Activated CD4-positive, alpha-beta T cell treated with anti-CD3 and anti-CD28 coated beads, Interleukin-2, Interleukin-6, amounts not matched to agents 100 ng/mL and 50 ng/mL, durations not matched to agents 16 hours and 8 hours (primary cell): ENCODE results near the gene PHC2.

Experiments used
- DNase-seq: peaks from one replicate; pipeline ENCODE4 v3.0.0-alpha.2; 2020

PHC2 gene

GRCh38 chr1:33288976-33289857 lies 141.7 kb downstream of the PHC2 start:
- no peak for DNase-seq

DNA sequence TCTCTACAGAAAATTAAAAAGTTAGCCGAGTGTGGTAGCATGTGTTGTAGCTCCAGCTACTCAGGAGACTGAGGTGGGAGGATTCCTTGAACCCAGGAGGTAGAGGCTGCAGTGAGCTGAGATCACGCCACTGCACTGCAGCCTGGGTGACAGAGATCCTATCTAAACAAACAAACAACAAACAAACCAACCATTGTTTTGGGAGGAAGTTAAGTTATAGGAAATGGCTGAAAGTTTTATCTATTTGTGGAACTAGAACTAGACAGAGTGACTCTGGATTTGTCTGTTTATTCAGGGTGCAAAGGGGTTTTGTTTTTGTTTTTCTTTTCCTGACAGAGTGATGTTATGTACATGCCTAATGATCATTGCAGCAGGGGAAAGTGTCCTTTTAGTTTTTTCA lies 143.6 kb downstream of the PHC2 start:
- DNase-seq, result no peak

GRCh38 chr1:33286451-33287185 lies 144.3 kb downstream of the PHC2 start:
- DNase-seq, result no peak

GRCh38 chr1:33284049-33284448 lies 146.8 kb downstream of the PHC2 start:
- no peak for DNase-seq

- no peak for DNase-seq
These were observed 148.1 kb downstream of the PHC2 start for GRCh38 chr1:33282791-33283190.

DNA sequence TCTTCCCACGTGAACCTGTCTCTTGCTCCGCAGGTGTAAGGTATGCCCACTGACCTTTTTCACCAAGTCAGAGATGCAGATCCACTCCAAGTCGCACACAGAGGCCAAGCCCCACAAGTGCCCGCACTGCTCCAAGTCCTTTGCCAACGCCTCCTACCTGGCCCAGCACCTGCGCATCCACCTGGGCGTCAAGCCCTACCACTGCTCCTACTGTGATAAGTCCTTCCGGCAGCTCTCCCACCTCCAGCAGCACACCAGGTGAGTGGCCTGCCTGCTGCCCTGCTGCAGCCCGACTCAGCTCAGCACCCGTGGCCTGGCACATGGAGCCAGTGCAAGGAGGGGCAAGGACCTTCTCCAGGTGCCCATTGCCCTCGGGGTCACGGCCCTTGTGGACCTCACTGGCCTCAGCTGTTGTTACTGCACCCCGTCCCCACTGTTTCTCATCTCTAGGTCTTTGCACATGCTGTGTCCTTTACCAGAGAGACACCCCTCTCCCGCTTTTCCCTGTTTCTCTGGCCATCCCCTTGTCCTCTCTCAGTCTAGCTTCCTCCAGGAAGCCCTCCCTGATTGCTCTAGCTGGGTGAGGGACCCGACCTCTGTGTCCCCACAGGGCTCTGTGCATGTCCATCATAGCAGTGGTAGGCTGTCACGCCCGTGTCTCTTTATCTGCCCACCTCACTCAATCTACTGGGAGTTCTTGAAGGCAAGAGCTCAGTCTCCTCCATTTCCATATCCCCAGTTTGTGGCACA lies 149.2 kb downstream of the PHC2 start:
- DNase-seq, result no peak

DNA sequence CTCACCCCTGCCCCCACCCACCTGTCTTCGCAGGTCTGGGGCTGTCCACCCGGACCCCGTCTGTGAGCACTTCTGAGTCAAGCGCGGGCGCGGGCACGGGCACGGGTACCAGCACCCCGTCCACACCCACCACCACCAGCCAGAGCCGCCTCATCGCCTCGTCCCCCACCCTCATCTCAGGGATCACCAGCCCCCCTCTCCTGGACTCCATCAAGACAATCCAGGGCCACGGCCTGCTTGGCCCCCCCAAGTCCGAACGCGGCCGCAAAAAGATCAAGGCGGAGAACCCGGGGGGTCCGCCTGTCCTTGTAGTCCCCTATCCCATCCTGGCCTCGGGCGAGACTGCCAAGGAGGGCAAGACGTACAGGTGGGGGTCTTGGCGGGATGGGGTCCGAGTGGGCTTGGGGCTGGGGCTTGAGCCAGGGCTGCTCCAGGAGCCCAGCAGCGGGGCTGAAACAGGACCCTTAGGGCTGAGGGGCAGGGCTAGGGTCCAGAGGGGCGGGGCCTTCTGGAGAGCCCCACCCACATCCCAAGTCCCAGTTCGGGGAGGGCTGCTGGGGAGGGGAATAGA lies 150.7 kb downstream of the PHC2 start:
- DNase-seq, result no peak

DNA sequence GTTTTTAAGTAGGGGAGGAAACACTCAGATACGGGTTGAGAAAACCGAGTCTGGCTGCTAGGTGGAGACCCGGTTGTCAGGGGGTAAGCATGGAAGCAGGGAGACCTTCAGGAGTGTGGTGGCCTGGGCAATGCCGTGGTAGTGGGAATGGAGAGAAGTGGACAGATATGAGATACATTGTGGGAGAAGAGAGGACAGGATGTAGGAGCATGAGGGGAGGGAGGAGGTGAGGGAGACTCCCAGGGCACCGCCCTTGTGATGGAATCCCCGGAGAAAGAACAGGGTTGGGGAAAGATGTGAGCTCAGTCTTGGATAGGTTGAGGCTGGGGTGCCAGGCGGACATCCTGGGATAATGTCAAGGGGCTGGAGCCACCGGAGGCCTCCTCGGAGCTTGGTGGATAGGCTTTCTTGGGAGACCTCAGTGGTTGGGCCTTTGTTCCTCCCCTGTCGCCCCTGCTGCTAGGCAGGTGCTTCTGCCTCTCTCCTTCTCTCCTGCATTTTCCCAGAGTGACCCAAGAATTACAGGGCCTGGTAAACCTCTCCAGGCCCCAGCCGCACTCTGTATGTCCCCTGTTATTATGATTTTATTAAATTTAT lies 153.3 kb downstream of the PHC2 start:
- DNase-seq, result no peak

DNA sequence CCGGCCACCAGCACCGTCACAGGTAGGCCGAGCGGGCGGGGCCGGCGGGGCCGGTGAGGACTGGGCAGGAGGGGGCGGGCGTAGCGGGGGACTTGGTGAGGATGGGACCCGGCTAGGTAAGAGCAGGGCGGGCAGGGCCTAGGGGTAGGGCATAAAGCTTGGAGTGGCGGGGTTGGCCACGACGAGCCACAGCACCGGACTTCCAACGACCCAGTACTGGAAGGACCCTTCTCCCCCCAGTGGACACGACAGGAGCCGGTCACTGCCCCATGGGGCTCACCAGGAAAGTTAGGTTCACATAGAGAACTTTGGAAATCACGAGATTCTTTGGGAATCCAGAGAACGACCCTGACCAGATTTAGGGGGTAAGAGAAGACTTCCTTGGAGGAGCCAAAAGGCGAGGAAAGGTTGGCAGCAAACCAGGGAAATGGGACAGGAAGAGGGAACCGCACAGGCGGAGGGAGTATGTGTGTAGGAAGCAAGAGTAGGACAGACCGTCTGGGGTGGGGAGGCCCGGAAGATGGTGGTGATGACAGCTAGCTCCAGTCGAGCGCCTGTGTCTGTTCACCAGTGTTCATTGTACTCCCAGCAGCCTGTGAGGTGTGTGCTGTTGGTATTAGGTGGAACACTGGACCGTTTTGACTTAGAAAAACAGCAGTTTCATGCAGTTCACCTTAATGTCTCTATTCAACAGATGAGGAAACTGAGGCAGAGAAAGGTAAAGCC lies 154.2 kb downstream of the PHC2 start:
- DNase-seq, result no peak

DNA sequence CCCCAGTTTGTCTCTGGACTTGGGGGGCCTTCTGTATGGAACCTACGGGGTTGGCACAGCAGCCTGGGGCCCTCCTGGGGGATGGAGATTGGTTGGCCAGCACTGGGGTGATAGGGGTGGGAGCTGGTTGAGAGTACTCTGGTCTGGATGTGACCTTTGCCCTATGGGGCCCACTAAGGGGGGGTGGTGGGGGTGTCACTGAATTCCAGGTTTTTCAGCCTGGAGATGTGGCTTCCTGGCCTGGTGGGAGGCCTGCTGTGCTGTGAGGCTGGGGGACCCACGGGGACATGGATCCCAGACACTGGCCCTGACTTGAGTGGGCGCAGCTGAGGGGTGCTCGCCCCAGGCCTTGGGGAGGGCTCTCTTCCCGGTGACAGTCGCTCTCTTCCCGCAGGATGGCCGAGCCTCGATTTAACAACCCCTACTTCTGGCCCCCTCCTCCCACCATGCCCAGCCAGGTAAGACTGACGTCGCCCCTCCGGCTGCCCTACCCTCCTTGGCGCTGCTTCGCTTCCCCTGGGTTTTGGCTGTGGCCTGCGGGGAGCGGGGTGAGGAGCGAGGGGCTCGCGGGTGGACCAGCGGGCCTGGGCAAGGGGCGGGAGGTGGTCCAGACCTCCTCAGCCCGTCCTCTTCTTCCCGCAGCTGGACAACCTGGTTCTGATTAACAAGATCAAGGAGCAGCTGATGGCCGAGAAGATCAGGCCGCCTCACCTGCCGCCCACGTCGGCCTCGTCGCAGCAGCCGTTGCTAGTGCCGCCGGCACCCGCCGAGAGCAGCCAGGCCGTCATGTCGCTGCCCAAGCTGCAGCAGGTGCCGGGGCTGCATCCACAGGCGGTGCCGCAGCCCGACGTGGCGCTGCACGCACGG lies 155.0 kb downstream of the PHC2 start:
- no peak for DNase-seq

DNA sequence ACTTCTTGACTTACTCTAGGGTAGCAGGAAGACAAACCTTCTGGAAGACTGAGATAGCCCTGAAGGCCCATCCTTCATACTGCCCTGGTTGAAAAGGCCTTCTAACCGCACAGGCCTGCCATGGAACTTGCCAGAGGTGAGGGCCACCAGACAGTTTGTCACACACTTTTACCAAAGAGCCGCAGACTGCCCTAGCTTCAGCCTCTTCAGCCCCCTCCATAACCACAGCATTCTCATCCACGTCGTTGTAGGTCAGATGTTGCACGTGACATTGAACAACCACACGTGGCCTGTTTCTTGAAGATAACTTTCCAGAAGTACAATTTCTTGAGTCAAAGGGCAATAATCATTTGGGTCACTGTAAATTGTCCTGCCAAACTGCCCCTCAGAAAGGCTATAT lies 155.7 kb downstream of the PHC2 start:
- no peak for DNase-seq

GRCh38 chr1:33274446-33274845 lies 156.4 kb downstream of the PHC2 start:
- DNase-seq, result no peak

- no peak for DNase-seq
These were observed 156.9 kb downstream of the PHC2 start for GRCh38 chr1:33273961-33274371.
